GM04504 (cell line): ENCODE measurements around the gene PMP22.

ENCODE experiments used
- DNase-seq: peaks from one replicate; pipeline ENCODE4 v3.0.0-alpha.2; 2012; ENCODE audit warnings: low read depth

PMP22 gene

DNA sequence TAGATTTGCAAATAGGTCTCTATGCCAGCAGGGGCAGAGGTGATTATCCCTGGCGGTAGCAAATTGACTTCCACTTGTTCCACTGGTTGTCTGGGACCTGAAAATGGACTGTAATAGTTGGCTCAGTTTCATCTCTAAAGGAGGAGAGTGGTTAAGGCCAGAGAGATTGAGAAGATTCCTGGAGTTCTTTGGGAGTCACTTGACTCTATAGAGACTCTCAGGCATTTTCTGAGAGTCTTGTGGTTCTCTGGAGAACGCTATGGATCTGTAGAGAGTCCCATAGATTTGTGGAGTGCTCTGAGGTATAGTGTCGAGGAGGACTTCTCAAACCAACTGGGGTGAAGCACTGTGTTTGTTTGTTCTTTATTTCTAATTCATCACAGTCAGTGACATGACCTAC lies 8.9 kb upstream of the PMP22 start:
- DNase-seq, result no peak

GRCh38 chr17:15273141-15273793 lies 8.1 kb upstream of the PMP22 start:
- peak; percentile 94 for DNase-seq

DNA sequence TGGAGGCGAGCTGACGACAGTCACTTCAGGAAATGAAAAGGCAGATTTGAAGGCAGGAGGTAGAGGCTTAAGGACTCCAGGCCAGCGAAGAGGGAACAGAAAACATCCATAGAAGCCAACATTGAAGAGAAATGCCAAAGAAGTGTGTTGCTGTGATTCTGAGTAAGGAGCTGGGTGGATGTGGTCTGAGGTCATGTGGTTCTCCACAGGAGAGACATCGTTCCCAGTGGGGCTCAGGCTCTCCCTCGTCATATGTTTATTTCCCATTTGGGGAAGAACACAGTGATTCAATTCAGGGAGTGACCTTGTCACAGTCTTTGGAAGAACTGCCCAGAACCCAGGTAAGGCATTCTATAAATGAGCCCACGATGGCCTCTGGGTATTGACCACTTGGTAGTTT lies 6.6 kb upstream of the PMP22 start:
- no peak for DNase-seq

DNA sequence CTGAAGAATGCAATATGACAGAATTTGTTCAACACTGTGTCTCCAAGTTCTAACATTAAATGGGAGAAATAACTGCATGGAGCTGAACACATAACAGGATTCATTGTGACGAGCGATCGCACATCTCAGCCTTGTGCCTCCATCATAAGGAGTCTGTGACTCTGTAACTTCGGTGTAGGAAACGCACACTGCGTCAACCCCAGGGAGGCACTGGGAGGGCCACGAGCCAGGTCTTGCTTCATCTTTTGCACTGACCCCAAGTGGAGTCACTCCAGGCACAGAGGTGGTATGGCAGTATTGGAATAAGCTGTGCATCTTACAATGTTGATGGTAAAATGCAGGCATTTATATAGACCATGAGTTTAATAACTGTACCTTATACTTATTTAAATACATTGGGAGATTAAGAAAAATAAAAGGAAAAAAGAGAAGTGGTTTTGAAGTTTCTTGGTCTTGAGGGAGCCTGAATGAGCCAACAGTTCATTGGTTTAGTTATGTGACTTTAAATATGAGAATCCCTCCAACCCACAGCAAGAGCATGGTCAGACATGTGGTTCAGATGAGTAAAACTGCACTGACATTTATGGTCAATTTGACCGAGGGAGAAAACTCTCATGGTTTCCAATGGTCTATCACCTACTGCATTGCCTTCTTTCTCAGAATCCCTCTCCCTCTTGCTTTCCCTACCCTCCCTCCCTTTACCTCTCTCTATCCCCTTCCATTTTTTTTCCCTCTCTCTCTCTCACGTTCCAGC lies 5.7 kb upstream of the PMP22 start:
- no peak for DNase-seq

DNA sequence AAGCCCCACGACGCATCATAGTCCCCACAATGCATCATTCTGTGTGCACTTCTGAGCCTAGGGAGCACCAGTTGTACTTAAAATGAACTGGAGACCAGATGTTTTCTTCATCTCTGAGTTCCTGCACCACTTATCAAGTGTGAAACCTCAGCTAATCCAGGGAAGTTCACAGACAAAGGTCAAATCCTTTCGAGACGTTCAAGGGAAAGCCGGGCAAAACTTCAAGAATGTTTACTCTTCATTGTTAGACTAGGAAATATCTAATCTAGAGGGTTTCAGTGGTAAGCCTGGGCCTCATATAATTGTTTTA lies 4.6 kb upstream of the PMP22 start:
- DNase-seq, result no peak

- DNase-seq, result no peak
These were observed 4.1 kb upstream of the PMP22 start for GRCh38 chr17:15269087-15269779.

DNA sequence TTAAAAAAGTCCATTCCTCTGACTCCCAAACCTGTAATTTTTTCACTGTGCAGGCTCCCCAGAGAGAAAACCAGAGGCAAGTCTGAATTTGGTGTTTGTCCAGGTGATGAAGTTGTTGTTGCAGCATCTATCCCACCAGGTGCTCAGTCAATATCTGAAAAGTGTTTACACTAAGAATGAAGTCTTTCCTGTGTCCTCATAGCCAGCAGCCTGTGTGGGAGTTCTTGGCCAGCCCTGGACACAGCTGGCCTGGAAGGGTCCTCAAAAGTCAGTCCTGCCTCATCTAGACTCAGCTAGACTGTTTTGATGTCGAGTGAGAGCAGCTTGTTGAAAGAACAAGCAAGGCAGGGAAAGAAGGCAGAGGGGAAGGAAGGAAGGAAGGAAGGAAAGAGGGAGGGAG lies 3.3 kb upstream of the PMP22 start:
- DNase-seq, result no peak

- DNase-seq, result no peak
These were observed 2.9 kb upstream of the PMP22 start for GRCh38 chr17:15267996-15268395.

GRCh38 chr17:15266325-15267125 lies 1.4 kb upstream of the PMP22 start:
- DNase-seq, result no peak

DNA sequence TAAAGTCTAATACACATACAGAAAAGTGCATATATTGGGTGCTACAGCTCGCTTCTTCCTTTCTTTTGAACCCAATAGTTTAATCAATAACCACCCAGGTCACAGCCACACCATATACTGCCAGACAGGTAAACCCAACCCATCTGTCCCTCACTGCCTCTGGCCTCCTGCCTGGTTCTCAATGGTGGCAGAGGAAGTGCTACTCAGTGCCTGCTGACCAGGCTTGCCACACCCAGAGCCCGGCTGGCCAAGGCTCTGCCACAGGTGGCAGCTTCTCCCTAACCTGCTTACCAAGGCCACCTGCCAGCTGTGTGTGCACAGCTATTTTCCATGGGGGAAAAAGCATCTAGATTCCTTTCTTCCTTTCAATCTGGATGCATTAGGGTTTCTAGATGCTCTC lies 584 bp downstream of the PMP22 start:
- DNase-seq, result no peak

GRCh38 chr17:15263680-15264079 lies 1.4 kb downstream of the PMP22 start:
- DNase-seq, result no peak

DNA sequence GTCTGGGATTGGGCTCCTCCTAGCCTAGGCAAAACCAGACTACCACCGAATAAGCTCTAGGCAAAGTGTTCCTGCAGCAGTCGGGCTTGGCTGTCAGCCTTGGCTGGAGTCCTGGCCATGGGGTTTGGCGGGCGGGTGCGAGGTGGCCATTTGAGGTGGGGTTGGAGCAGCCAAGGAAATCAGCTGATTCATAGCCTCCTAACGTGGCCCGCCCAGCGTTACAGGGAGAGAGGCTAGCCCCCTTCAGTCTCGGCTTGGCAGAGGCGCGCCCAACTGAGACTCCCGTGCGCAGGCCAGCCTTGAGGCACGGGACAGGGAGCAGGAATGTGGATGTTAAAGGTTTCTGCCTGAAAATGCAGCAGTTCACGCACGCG lies 1.9 kb downstream of the PMP22 start:
- DNase-seq, result peak; percentile 76

GRCh38 chr17:15262291-15263205 lies 2.6 kb downstream of the PMP22 start:
- DNase-seq, result peak; percentile 86

DNA sequence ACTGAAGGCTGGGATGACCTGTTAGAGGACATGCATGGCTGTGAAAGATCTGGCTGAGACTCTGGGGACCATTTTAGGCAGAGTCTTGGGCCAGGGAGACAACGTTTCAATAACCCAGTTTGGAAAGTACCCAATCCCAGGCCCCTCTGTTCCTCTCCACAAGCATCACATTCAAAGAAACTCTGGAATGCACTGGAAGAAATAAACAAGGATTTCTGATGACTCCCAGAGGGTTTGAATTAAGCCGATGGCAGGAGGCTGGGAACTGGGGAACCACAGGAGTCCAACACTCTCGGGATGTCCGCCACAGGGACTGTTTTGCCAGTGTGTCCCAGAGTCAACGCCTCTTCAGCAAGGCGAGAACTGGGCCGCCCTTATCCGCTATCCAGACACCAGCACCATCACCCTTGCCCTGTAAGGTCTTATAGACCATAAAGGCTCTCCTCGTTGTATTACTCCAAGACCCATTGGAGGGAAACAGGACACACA lies 3.3 kb downstream of the PMP22 start:
- no peak for DNase-seq

- DNase-seq, result no peak
These were observed 3.8 kb downstream of the PMP22 start for GRCh38 chr17:15261258-15261801.

- peak; percentile 85 for DNase-seq
These were observed 4.5 kb downstream of the PMP22 start for GRCh38 chr17:15260376-15261257.

GRCh38 chr17:15257796-15258512 lies 7.2 kb downstream of the PMP22 start:
- no peak for DNase-seq

- DNase-seq, result peak; percentile 74
These were observed 7.8 kb downstream of the PMP22 start for GRCh38 chr17:15257258-15257788.

DNA sequence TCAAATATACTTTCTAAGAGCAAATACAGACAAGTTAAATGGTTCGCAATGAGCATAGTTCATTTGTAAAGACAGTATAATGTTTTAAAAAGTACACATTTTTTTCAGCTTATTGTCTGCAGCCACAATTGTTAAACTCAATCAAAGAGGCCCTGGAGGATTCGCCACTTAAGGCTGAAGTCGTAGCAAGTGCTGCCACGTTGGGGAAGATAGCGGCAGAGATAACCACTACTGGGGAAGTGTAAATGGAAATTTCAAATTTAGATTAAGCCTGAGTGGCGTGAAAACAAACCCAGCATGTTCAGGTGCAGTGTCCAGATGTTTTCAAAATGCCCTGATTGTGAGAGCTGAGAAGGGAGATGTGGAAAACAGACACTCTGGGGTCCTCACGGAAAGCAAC lies 8.4 kb downstream of the PMP22 start:
- DNase-seq, result no peak
